LoVo (cell line): ENCODE data around the gene MLC1.

Source experiments
- DNase-seq: peaks from one replicate; pipeline ENCODE4 v3.0.0-alpha.2; 2016; ENCODE audit warnings: low spot score

Gene MLC1

GRCh38 chr22:50058061-50058905, 26.9 kb downstream of the MLC1 start, which contains the start of gene TTLL8:
TSS of gene TTLL8 (minus strand) at chr22:50058298.
- no peak for DNase-seq

- DNase-seq = no peak
Observed at GRCh38 chr22:50057278-50058060, 27.8 kb downstream of the MLC1 start.

GRCh38 chr22:50056214-50056972, 28.8 kb downstream of the MLC1 start:
- DNase-seq = no peak

GRCh38 chr22:50053861-50054260, 31.4 kb downstream of the MLC1 start:
- DNase-seq = no peak

- DNase-seq = no peak
Observed at GRCh38 chr22:50051930-50052329, 33.3 kb downstream of the MLC1 start.

- no peak for DNase-seq
Observed at GRCh38 chr22:50049299-50050195, 35.7 kb downstream of the MLC1 start.

GRCh38 chr22:50048836-50049235, 36.4 kb downstream of the MLC1 start:
- DNase-seq = no peak

- DNase-seq = no peak
Observed at GRCh38 chr22:50048061-50048765, 37.0 kb downstream of the MLC1 start.

- DNase-seq = no peak
Observed at GRCh38 chr22:50047346-50047745, 37.9 kb downstream of the MLC1 start.

GRCh38 chr22:50046481-50047245, 38.6 kb downstream of the MLC1 start:
- no peak for DNase-seq

GRCh38 chr22:50046019-50046415, 39.2 kb downstream of the MLC1 start:
- DNase-seq = no peak

- DNase-seq = no peak
Observed at GRCh38 chr22:50045211-50046018, 39.8 kb downstream of the MLC1 start.

- DNase-seq = no peak
Observed at GRCh38 chr22:50044485-50045118, 40.6 kb downstream of the MLC1 start.

GRCh38 chr22:50041361-50042065, 43.7 kb downstream of the MLC1 start:
- no peak for DNase-seq

GRCh38 chr22:50040717-50041116, 44.5 kb downstream of the MLC1 start:
- no peak for DNase-seq

GRCh38 chr22:50039669-50040443, 45.4 kb downstream of the MLC1 start:
- DNase-seq = no peak
